DMS 273 treated with DMSO at 0.1 percent for 48 hours (cell line): ENCODE data around the gene SERPINE3.

Experiments
- DNase-seq: peaks from one replicate; lab custom pipeline; 2025; lab: John Stamatoyannopoulos, UW

SERPINE3 gene

GRCh38 chr13:51363625-51364024 is 24.1 kb downstream of the SERPINE3 start:
- DNase-seq: no peak

GRCh38 chr13:51364404-51365008 is 25.0 kb downstream of the SERPINE3 start:
- DNase-seq: no peak

GRCh38 chr13:51370116-51370515 is 30.6 kb downstream of the SERPINE3 start:
- DNase-seq: no peak

GRCh38 chr13:51370811-51371210 is 31.3 kb downstream of the SERPINE3 start:
- no peak for DNase-seq

GRCh38 chr13:51371768-51372399 is 32.4 kb downstream of the SERPINE3 start:
- no peak for DNase-seq

GRCh38 chr13:51373451-51373850 is 34.0 kb downstream of the SERPINE3 start:
- no peak for DNase-seq

- no peak for DNase-seq
These were observed 40.8 kb downstream of the SERPINE3 start for GRCh38 chr13:51380269-51380668.

GRCh38 chr13:51385114-51385513 is 45.6 kb downstream of the SERPINE3 start:
- DNase-seq: no peak

GRCh38 chr13:51394724-51395123 is 55.2 kb downstream of the SERPINE3 start:
- no peak for DNase-seq

- DNase-seq: no peak
These were observed 56.9 kb downstream of the SERPINE3 start for GRCh38 chr13:51396352-51396751.

- no peak for DNase-seq
These were observed 57.9 kb downstream of the SERPINE3 start for GRCh38 chr13:51397262-51397941.

GRCh38 chr13:51405176-51405575 is 65.7 kb downstream of the SERPINE3 start:
- no peak for DNase-seq

- no peak for DNase-seq
These were observed 72.9 kb downstream of the SERPINE3 start for GRCh38 chr13:51412431-51412830.
